HG02870 (cell line): ENCODE results near the gene TUBGCP2.

Experiments
- ATAC-seq: cut with Tn5 transposase; IDR thresholded peaks from one replicate; pipeline ENCODE4 v1.9.1; 2021; ENCODE audit warnings: mild to moderate bottlenecking, moderate library complexity; ENCODE audit not compliant: unreplicated experiment

Gene TUBGCP2

DNA sequence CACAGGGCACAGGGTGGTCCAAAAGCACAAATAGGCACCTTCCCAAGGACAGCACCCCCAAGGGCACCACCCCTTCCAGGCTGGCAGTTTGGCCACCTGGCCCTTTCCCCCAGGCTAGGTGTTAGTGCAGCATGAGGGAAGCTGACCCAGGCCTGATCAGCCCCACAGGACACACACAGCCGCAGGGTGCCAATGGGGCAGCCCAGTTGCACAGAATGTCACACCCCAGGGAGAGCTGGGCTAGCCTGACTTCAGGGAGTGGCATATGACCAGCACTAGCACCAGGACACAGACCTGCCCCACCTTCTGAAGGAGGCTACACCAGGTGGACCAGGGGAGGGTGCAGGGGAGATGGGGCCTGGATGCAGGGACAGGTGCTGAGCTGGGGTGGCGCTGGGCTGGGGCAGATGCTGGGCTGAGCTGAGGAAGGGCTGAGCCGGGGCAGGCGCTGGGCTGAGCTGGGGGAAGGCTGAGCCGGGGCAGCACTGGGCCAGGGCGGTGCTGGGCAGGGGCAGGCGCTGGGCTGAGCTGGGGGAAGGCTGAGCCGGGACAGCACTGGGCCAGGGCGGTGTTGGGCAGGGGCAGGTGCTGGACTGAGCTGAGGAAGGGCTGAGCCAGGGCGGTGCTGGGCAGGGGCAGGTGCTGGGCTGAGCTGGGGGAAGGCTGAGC is 28.1 kb downstream of the TUBGCP2 start:
- no peak for ATAC-seq

DNA sequence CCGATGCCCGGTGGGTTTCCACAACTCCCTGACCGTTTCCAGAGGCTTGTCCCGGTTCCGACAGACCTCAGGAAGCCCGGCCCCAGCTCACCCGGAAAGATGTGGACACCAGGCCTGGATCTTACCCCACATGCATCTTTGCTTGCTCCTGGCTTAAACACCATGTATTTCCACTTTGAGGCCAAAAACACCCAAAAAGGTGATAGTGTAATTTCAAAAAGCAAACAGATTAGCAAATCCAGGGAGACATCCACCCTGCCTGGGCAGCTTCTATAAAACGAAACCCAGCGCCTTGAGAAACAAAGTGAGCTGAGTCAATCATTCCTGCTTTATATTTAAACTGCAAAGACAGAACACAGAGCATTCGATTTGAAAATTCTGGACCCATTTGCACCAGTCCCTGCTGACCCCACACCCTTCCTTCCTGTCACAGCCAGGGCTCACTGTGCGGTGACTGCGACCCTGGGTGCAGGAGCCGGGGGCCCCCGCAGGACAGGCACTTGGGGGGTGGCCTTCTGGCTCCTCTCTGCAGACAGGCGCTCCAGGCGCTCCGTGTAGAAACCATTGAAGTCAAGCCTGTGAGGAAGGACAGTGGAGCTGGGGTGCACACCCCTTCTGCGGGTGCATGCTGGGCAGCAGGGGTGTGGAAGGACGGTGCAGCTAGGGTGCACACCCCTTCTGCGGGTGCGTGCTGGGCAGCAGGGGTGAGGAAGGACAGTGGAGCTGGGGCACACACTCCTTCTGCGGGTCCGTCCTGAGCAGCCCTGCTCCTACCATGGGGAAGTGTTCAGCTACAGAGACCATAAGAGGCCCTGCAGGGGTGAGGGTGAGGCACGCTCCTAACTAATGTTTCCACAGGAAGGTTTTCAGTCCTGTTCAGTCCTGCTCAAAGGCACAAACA is 29.1 kb downstream of the TUBGCP2 start:
- no peak for ATAC-seq

DNA sequence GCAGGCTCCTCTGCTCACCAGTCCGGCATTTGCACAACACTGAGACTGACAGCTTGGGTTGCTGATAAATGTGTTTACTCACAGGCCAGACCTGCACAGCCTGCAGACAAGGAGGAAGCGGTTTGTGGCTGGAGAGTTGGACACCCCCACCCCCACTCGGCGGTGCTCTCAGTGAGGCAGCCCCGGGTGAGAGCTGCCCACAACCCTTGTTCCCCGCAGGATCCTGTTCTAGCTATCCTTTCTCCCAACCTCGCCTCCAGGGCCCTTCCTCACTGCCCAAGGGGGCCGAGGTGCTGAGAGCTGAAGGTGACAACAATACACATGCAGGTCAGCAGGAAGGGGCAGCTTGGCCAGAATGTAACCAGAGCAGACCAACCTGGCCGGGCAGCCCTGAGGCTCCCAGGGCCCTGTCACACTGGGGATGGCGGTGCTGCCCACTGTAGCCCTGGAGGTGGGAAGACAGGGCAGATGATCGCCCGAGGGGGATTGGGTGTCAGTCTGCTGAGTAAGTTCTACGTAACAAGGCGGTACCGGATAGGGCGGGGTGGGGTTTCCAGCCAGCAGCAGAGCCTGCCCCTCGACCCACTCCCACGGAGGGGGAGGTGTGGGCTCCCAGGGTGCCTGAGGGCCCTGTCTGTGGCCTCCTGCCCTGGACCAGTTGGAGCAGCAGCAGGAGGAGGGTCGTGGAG is 30.0 kb downstream of the TUBGCP2 start:
- peak; percentile 30 for ATAC-seq

DNA sequence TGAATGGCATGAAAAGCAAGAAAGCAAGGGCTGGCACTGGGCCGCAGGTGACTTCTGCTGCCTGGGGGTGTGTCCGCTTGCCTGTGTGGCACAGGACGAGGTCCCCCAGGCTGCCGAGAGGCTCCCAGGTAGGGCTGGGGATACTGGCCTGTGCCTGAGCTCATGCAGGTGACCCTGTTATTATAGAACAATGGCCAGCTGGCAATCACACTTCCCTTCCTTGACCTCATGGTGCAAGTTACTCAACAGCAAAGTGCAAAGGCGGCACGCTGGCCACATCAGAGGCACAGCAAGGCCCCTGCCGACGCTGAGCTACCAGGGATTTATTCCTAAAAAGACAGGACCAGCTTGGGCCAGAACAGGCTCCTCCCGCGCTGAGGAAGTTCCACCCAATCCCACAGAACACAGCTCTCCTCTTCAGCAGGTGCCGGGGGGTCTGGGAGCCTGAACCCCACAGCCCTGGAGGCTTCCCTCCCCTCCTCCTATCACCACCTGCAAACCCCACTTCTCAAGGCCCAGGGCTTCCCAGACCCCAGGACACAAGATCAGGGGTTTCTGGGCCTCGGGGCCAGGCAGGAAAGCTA is 30.6 kb downstream of the TUBGCP2 start:
- ATAC-seq: no peak

DNA sequence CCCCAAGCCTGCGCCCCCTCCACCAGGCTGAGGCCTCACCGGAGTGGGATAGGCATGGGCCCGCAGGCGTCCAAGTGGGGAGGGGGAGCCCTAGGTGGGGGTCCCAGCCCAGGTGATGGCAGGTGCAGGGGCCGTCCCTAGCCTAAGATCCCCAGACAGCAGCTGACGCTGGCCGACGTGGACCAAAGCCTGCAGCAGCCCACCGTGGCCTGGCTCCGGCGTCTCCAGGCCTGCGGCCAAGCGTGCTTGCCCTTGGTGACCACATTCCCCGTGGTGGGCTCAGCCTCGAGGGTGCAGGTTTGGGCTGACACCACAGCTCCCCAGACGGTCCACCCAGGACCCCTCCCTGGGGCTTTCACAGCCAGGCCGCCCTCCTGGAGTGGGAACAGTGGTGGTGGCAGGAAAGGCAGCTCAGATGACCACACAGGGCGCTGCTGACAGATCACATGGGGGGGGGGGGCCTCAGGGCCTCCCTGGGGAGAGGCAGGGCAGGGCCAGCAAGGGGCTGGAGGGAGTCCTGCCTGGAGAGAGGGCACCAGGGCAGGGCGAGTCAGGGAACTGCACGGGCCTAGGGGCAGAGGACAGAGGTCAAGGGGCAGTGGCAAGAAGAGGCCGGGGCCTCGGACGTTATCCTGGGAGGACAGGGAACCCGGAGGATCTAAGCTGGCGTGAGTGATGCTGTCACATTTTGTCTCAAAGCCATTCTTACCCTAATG is 31.2 kb downstream of the TUBGCP2 start:
- ATAC-seq: no peak

DNA sequence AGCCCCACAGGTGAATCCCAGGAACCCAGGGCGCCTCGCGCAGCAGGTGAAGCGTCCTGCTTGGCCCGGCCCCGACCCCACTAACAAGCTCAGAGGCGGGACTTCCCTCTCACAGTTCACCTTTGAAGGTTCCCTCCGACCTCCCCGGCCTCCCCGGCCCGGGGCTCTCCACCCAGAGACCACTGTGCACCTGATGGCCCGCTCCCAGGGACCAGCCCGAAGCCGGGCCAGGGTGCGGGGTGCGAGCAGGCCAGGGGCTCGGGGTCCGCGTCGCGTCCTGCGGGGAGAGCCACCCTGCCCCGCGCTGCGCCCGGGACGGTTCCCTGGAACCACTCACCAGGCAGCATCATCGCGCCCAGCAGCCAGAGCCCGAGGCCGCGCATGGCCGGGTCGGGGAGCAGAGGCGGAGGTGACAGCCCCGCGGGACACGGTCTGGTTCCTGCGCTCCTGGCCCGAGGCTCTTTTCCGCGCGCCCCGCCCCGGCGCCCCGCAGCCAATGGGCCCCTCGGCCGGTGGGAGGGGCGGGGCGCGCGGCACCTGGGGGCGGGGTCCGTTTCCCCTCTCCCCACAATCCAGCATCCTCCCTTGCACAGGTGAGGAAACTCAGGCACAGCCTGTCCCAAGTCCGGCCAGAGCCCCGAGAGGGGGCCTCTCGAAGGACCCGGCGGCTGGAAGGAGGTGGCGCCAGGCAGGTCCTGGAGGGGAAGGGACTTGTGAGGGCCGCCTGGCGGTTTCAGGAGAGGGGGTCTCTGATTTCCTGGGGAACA is 32.1 kb downstream of the TUBGCP2 start, which contains the start of gene ADAM8:
TSS of gene ADAM8 (minus strand) at position 434 of the 767 bp plus-strand sequence. CDS start at position 383, 51 bp downstream.
- peak; percentile 46 for ATAC-seq

DNA sequence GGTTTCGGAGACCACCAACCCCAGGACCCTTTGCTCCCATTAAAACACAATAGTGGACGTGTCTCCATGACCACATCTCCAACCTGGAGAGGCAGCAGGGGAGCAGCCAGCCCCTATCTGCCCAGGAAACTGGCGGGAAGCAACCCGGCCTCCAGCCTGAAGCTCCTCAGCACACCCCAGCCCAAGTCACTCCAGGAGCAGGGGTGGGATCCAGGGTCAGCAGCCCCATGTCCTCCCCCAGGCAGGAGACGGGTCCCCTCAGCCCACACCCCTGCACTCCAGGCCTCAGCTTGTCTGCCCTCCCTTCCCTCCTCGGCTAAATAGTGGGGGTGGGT is 32.6 kb downstream of the TUBGCP2 start:
- ATAC-seq: no peak

DNA sequence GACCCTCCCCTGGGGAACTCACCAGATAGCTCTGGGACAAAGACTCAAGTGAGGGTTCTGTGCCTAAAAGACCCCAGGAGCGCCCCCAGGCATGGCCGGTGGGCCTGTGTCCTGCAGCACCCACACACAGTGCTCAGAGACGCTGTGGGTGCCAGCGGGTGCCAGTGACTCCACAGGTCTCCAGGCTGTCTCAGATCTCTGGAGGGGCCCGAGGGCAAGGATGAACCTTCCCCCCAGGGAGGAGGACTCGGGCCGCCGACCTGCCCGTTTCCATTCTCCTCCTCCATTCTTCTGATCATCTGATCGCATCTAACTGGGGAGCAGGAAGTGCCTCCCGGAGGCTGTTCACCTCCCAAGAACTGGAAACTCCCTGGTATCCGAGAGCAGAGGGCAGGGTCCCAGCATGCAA is 33.0 kb downstream of the TUBGCP2 start:
- ATAC-seq: peak; percentile 24

DNA sequence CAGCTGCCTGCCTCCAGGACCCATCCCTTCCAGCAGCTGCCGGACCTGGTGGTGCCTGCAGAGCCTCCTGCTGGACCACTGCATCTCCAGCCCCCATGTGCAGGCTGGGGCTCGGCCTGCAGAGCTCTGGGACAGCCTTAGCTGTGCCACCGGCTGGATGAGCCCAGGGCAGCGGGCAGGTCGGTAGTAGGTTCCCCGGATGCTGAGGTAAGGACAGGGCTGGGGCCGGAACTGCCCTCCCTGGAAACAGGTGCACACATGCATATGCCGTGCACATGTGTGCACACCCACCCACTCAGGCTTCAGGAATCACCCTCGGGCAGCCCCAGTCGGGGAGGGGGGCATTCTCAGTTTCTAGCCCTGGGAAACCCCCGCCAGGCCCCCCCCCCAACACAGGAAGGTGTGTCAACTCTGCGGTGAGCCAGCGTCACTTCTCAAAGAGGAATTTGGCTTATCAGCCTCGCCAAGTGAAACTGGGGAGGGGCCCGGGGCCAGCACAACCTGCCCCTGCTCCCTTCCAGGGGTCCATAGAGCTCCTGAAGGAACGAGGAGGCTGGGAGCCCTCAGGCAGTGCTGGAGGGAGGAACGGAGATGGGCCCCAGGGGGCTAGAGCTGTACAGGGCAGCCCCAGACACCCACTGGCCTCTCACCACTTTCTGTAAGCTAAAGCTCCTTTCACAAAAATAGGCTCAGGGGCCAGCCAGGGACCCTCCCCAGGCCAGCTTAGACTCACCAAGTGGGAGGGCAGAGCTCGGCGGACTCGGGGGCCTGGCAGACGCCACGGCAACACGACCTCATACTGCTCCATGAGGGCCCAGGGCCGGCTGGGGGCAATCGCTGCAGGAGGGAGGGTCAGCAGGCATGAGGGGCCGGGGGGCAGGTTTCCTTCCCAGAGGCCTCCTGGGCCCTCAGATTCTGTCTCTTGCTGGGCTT is 33.7 kb downstream of the TUBGCP2 start:
- ATAC-seq: peak; percentile 46

DNA sequence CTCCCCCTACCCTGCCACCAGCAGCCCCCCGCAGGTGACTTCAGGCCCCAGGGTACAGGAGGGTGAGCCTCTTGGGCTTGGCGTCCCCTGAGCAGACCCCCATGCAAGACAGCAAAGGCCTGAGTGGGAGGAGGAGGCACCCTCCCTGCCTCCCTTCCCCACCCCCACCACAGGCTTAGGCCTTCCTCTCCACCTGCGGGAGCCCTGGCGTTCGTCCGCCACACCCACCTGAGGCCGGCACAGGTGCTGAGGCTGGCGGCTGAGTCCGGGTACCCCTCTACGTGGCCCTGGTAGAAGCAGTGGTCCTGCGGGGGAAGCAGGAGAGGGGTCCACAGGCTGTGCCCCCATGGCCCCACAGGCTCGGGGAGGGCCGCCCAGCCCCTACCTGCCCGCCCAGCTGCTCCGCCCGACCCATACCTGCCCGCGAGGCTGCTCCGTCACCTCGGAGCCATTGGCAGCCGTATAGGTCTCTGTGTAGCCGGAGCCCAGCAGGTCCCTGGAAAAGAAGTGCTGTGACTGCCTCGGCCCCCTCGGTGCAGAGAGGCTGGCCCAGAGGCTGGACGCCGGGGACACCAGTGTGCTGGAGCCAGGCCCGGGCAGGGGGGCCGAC is 35.0 kb downstream of the TUBGCP2 start:
- ATAC-seq: no peak

DNA sequence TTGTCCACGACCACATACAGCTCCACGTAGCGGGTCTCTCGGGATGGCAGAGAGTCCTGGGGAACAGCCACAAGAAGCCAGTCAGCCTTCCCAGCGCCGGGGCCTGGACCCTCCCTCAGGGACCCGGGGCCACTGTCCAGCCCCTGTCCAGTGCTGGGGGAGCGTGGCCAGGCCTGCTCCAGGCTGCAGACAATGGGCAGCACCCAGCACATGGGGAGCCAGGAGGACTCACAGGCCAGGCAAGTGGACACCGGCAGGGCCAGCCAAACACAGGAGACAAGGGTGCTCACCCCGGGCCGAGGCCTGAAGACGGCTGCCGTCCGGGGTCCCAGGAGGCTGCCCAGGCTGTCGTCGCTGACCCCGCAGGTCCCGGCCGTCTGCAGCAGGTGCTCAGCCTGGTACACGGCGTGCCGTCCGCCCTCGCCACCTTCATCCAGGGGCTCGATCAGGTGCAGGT is 35.7 kb downstream of the TUBGCP2 start:
- ATAC-seq: no peak

DNA sequence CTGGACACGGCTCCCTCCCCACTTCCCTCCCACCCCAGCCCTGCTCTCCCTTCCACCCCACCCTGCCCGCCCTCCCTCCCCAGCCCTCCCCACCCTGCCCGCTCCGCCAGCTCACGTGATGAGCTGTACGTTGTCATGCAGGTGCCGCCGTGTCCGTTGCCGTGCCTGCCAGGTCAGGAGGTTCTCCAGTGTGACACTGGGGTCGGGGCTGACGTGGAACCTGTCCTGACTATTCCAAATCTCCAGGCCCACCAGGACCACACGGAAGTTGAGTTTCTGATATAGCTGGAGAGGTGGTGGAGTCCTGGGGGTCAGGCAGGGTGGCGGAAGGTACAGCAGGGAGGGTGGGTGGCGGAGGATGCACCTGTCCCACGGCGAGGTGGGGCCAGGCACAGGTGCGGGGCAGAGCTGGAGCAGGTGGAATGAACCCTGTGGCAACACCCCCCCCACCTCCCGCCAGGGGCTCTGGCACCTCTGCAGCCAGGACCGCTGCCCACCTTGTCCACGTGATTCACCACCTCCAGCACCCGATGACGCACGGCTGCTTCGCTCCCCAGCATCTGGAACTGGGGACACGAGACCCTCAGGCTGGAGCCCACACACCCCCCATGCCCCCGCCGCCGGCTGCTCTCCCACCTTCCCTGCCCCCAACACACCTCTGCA is 36.2 kb downstream of the TUBGCP2 start:
- ATAC-seq: no peak

DNA sequence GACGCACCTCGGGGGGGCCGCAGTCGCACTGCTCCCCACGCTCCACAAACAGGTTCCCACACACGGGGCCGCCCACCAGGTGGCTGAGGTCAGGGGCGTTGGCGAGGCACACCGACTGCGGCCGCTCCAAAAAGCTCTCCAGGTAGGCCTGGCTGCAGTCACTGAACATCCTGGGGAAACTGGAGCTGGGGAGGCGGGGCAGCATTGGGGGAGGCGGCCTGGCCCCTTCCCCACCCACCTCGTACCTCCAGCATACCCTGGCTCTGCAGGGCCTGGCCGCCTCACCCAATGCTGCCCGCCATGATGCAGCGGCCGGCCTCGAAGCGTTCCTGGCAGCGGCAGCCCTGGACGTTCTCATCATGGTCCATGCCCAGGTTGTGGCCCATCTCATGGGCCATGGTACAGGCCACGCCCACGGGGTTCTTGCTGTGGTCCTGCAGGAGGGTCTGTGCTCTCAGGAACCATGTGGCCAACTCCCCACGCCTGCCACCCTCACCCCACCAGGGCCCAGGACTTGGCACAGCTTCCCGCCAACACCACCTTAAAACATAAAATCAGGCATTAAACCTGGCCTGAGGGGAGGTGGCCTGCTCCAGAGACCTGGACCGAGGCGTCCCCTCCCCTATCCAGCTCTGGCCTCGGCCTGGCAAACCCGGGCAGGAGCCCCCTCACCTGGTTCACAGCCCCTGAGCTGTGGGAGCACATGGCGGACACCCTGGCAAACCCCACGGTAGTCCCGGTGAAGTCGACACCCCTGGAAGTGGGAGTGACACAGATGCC is 37.0 kb downstream of the TUBGCP2 start:
- ATAC-seq: no peak

DNA sequence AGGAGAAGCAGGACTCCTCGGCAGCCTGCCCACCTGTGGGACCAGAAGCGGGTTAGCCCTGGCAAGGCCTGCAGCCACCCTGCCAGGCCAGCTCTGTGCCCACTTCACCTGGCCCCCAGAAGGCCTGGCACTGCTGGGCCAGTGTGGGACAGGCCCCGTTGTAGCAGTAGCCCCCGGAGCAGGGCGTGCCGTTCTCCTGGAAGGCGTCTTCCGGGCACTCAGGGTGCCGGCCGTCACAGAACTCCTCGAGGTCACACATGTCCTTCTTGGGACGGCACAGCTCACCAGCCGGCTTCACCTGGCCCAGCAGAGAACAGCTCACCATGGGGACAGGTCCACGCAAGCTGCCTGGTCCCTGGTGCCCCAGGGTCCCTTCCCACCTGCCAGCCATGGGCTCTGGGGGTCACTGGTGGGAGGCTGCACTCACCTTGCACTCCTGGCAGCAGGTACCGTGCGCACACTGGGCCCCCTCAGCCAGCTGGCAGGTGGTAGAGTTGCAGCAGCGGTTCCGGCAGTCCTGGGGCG is 37.8 kb downstream of the TUBGCP2 start:
- ATAC-seq: no peak

DNA sequence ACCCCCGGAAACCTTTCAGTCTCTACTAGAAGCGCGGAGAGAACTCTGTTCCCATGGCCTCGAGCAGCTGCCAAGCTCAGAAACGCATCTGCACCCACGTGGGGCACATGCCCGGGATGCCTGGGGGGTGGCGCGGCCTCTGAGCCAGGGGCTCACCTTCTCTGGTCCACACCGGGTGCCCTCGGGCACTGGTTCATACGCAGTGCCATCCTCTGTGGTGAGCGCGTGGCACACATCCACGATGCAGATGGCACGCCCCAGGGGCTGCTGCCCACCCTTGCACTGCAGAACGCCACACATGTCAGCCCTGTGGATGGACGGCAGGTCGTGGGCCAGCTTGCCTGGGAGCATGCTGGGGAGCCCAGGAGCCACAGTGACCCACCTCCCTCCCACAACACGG is 38.5 kb downstream of the TUBGCP2 start:
- ATAC-seq: no peak

DNA sequence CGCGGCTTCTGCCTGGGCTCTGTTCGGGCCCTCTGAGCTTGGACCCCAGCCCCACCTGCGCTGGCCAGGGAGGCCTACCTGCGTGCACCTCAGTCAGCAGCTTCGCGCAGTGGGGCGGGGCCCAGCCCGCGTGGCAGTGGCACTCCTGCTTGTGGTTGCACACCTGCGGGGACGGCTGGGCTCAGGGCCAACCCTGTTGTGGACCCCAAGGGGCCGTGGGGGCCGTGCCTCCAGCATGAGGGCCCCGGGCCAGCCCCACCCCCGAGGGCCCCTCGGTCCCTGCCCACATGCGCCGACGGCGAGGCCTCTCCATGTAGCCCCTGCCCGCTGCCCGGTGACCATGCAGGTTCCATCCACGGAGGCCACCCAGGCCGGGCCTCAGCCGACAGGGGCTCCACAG is 39.3 kb downstream of the TUBGCP2 start:
- no peak for ATAC-seq

DNA sequence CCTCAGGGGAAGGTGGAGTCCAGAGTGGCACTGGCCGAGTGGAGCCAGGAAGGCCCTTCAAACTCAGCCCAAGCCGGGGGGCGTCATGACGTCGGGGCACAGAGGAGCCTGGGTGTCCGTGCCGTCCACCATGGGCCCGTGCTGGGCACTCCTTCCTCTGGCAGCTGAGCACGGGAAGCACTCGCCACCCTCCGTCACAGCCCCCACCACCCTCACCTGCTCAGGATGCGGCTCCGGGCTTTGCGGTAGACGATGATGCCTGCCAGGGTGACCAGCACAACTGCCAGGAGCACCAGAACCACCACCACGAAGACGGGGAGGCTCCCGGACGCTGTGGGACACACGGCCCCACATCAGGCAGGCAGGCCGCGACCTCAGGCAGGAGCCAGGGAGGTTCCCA is 40.1 kb downstream of the TUBGCP2 start:
- no peak for ATAC-seq
